ENCODE measurements around the gene GTF2A2.

The GTF2A2 gene

GRCh38 chr15:59678620-59679019 is 21.3 kb upstream of the GTF2A2 start:
- Histone ChIP-seq H3K79me2 (ENCODE audit: insufficient read depth, low read length) (peaks cover 21% of the 10 kb centered on the region), H2AFZ (ENCODE audit: low read depth, low read length, severe bottlenecking) (no peak overlapping the region), H3K4me2 (ENCODE audit: low read depth, low read length, poor library complexity, severe bottlenecking) (no peak overlapping the region), H4K20me1 (ENCODE audit: low read depth, low read length) (peaks cover 13% of the 10 kb centered on the region; the same call in 1 of the 2 replicates), H3F3A (ENCODE audit: insufficient read depth) (no peaks in the 10 kb centered on the region; the same call in 1 of the 2 replicates), H3K27me3 (ENCODE audit: low read length) (no peaks in the 10 kb centered on the region), H3K4me3 (ENCODE audit: insufficient read depth, low read length, poor library complexity, severe bottlenecking) (no peak overlapping the region), H3K27ac (ENCODE audit: low read depth, low read length) (no peak overlapping the region), H3K36me3 (ENCODE audit: low read length) (peaks cover 45% of the 10 kb centered on the region), H3K9me2 (replicated peaks; ENCODE audit: insufficient read depth, low read length) (no peaks in the 10 kb centered on the region), H3K9ac (ENCODE audit: low read length) (no peak overlapping the region), H3K9me3 (ENCODE audit: insufficient read depth, low read length) (no peaks in the 10 kb centered on the region)
- TF ChIP-seq EZH2phosphoT487 (conservative IDR thresholded peaks at IDR 0.05; ENCODE audit: low read length) (no peak), CTCF (IDR thresholded peaks at IDR 0.05; ENCODE audit: insufficient read depth, low read length, poor library complexity, severe bottlenecking) (no peak)

- Histone ChIP-seq H3K9me3 (ENCODE audit: insufficient read depth, low read length) (no peaks in the 10 kb centered on the region), H4K20me1 (ENCODE audit: low read depth, low read length) (peaks cover 10% of the 10 kb centered on the region; the same call in 1 of the 2 replicates), H3K4me3 (ENCODE audit: insufficient read depth, low read length, poor library complexity, severe bottlenecking) (no peak overlapping the region), H2AFZ (ENCODE audit: low read depth, low read length, severe bottlenecking) (no peak overlapping the region), H3K9me2 (replicated peaks; ENCODE audit: insufficient read depth, low read length) (no peaks in the 10 kb centered on the region), H3K27me3 (ENCODE audit: low read length) (no peaks in the 10 kb centered on the region), H3K4me2 (ENCODE audit: low read depth, low read length, poor library complexity, severe bottlenecking) (no peak overlapping the region), H3K79me2 (ENCODE audit: insufficient read depth, low read length) (peaks cover 16% of the 10 kb centered on the region), H3K36me3 (ENCODE audit: low read length) (peaks cover 47% of the 10 kb centered on the region), H3F3A (ENCODE audit: insufficient read depth) (no peaks in the 10 kb centered on the region; the same call in 1 of the 2 replicates), H3K27ac (ENCODE audit: low read depth, low read length) (no peak overlapping the region), H3K9ac (ENCODE audit: low read length) (no peak overlapping the region)
- TF ChIP-seq CTCF (IDR thresholded peaks at IDR 0.05; ENCODE audit: insufficient read depth, low read length, poor library complexity, severe bottlenecking) (no peak), EZH2phosphoT487 (conservative IDR thresholded peaks at IDR 0.05; ENCODE audit: low read length) (no peak)
Observed at GRCh38 chr15:59678172-59678571, 20.9 kb upstream of the GTF2A2 start.

- TF ChIP-seq EZH2phosphoT487 (conservative IDR thresholded peaks at IDR 0.05; ENCODE audit: low read length) (no peak), CTCF (IDR thresholded peaks at IDR 0.05; ENCODE audit: insufficient read depth, low read length, poor library complexity, severe bottlenecking) (no peak)
- no peak overlapping the region for H3K27ac ChIP-seq (ENCODE audit: low read depth, low read length)
- H3F3A ChIP-seq (ENCODE audit: insufficient read depth) = no peaks in the 10 kb centered on the region; the same call in 1 of the 2 replicates
- peaks cover 6% of the 10 kb centered on the region; the same call in 1 of the 2 replicates for H3K79me2 ChIP-seq (ENCODE audit: insufficient read depth, low read length)
- no peak overlapping the region for H3K9ac ChIP-seq (ENCODE audit: low read length)
- no peaks in the 10 kb centered on the region for H3K9me2 ChIP-seq (replicated peaks; ENCODE audit: insufficient read depth, low read length)
- no peaks in the 10 kb centered on the region for H3K9me3 ChIP-seq (ENCODE audit: insufficient read depth, low read length)
- no peak overlapping the region for H3K4me2 ChIP-seq (ENCODE audit: low read depth, low read length, poor library complexity, severe bottlenecking)
- H2AFZ ChIP-seq (ENCODE audit: low read depth, low read length, severe bottlenecking) = no peak overlapping the region
- 0 out of 2 replicates have a peak, but pooled peaks cover under 1% of the 10 kb centered on the region for H4K20me1 ChIP-seq (ENCODE audit: low read depth, low read length)
- H3K36me3 ChIP-seq (ENCODE audit: low read length) = peaks cover 53% of the 10 kb centered on the region
- H3K27me3 ChIP-seq (ENCODE audit: low read length) = no peaks in the 10 kb centered on the region
- no peak overlapping the region for H3K4me3 ChIP-seq (ENCODE audit: insufficient read depth, low read length, poor library complexity, severe bottlenecking)
Observed at GRCh38 chr15:59676565-59676964, 19.2 kb upstream of the GTF2A2 start.
